ENCODE measurements around the gene TRIM17.

TRIM17 gene

DNA sequence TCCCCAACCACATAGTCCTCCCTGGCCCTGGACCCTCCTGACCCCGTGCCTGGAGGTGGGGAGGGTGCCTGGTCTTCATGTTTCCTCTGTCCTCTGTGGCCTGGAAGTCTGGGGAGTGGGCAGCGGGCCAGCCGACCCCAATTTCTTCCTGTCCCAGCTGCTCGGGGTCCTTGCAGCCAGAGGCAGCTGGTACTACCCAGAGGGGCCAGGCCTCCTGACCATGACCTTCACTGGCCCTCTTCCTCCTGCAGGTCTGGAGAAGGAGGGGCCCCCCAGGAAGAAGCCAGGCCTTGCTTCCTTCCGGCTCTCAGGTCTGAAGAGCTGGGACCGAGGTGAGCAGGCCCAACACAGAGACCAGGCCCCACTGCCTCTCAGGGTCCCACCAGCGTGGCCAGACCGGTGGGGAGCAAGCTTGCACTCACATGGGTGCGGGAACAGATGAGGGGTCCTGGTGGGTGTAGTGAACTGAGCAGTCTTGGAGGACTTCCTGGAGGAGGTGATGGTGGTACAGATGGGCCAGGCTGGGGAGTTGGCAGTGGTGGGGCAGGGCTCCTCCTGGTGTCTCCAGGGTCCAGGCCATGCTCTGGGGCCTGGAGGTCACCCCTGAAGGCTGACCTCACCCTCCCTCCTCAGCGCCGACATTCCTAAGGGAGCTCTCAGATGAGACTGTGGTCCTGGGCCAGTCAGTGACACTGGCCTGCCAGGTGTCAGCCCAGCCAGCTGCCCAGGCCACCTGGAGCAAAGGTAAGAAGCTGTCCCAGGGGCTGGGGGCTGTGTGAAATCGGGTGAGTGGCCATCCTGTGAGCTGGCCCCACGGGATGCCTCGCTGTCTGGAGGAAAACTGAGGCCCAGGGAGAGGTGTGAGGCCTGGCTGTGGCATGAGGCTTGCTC is 42.7 kb downstream of the TRIM17 start:
- no peak for ATAC-seq (replicated peaks)

DNA sequence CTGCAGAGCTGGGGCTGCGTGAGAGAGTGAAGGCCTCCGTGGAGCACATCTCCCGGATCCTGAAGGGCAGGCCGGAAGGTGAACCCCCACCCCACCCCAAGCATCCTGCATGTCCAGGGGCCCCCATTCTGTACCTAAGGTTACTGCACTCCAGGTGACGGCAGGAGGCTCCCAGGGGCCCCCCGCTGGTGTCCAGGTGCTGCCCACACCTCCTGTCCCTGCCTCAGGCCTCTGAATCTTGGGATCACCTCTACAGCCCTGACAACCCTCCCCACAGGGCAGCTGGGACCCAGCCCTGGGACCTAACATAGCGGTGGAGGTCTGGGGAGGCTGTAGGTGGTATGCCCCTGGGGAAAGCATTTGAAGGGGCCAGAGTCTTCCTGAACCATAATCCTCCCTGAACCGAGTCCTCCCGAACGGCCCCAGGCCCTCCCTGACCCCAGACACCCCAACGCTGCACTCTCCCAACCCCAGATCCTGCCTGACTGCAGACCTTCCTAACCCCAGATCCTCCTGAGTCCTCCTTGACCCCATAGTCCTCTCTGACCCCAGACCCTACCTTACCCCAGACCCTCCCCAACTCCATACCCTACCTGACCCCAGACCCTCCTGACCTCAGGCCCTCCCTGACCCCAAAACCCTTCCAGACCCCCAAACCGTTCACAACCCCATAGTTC is 43.5 kb downstream of the TRIM17 start:
- peaks cover 1 to 4% of the 10 kb centered on the region in 2 donors for H3K4me1 Mint-ChIP-seq (ENCODE audit: low read depth in 2 of 2)
- ATAC-seq (replicated peaks) (no peak), DNase-seq (no peak)

More for the DNA sequence above, 42.7 kb downstream of the TRIM17 start:
- no peaks in the 10 kb centered on the region for H3K36me3 Mint-ChIP-seq (ENCODE audit: insufficient read depth)
- no peak overlapping the region for H3K4me3 Mint-ChIP-seq
- no peaks in the 10 kb centered on the region for H3K9me3 Mint-ChIP-seq
- H3K27ac Mint-ChIP-seq = peak overlapping the region in 1 of 2 donors; percentile 35
- DNase-seq = no peak
- H3K27me3 Mint-ChIP-seq = peaks cover 5 to 27% of the 10 kb centered on the region in 2 donors
- H3K4me1 Mint-ChIP-seq (ENCODE audit: low read depth in 2 of 2) = peaks cover 3 to 4% of the 10 kb centered on the region in 2 donors

DNA sequence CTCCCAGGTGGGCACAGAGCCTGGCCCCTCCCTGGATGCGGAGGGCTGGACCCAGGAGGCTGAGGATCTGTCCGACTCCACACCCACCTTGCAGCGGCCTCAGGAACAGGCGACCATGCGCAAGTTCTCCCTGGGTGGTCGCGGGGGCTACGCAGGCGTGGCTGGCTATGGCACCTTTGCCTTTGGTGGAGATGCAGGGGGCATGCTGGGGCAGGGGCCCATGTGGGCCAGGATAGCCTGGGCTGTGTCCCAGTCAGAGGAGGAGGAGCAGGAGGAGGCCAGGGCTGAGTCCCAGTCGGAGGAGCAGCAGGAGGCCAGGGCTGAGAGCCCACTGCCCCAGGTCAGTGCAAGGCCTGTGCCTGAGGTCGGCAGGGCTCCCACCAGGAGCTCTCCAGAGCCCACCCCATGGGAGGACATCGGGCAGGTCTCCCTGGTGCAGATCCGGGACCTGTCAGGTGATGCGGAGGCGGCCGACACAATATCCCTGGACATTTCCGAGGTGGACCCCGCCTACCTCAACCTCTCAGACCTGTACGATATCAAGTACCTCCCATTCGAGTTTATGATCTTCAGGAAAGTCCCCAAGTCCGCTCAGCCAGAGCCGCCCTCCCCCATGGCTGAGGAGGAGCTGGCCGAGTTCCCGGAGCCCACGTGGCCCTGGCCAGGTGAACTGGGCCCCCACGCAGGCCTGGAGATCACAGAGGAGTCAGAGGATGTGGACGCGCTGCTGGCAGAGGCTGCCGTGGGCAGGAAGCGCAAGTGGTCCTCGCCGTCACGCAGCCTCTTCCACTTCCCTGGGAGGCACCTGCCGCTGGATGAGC is 44.3 kb downstream of the TRIM17 start:
- DNase-seq (no peak), ATAC-seq (replicated peaks) (no peak)
- Mint-ChIP-seq H3K9me3 (no peaks in the 10 kb centered on the region), H3K27me3 (peaks cover 0 to 21% of the 10 kb centered on the region in 2 donors), H3K36me3 (ENCODE audit: insufficient read depth) (no peaks in the 10 kb centered on the region), H3K4me3 (no peak overlapping the region), H3K4me1 (ENCODE audit: low read depth in 2 of 2) (peaks cover 1 to 4% of the 10 kb centered on the region in 2 donors), H3K27ac (no peak overlapping the region)

More for the DNA sequence above, 43.5 kb downstream of the TRIM17 start:
- Mint-ChIP-seq H3K9me3 (no peaks in the 10 kb centered on the region), H3K36me3 (ENCODE audit: insufficient read depth) (no peaks in the 10 kb centered on the region), H3K27me3 (peaks cover 0 to 26% of the 10 kb centered on the region in 2 donors), H3K4me3 (no peak overlapping the region), H3K27ac (no peak overlapping the region)

DNA sequence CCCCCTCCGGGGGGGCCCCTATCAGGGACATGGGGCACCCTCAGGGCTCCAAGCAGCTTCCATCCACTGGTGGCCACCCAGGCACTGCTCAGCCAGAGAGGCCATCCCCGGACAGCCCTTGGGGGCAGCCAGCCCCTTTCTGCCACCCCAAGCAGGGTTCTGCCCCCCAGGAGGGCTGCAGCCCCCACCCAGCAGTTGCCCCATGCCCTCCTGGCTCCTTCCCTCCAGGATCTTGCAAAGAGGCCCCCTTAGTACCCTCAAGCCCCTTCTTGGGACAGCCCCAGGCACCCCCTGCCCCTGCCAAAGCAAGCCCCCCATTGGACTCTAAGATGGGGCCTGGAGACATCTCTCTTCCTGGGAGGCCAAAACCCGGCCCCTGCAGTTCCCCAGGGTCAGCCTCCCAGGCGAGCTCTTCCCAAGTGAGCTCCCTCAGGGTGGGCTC is 44.9 kb downstream of the TRIM17 start:
- H3K27me3 Mint-ChIP-seq = peaks cover 0 to 20% of the 10 kb centered on the region in 2 donors
- ATAC-seq (replicated peaks) (no peak), DNase-seq (no peak)
- H3K9me3 Mint-ChIP-seq = no peaks in the 10 kb centered on the region
- peaks cover 1 to 4% of the 10 kb centered on the region in 2 donors for H3K4me1 Mint-ChIP-seq (ENCODE audit: low read depth in 2 of 2)
- H3K36me3 Mint-ChIP-seq (ENCODE audit: insufficient read depth) = no peaks in the 10 kb centered on the region
- H3K4me3 Mint-ChIP-seq = no peak overlapping the region
- no peak overlapping the region for H3K27ac Mint-ChIP-seq

DNA sequence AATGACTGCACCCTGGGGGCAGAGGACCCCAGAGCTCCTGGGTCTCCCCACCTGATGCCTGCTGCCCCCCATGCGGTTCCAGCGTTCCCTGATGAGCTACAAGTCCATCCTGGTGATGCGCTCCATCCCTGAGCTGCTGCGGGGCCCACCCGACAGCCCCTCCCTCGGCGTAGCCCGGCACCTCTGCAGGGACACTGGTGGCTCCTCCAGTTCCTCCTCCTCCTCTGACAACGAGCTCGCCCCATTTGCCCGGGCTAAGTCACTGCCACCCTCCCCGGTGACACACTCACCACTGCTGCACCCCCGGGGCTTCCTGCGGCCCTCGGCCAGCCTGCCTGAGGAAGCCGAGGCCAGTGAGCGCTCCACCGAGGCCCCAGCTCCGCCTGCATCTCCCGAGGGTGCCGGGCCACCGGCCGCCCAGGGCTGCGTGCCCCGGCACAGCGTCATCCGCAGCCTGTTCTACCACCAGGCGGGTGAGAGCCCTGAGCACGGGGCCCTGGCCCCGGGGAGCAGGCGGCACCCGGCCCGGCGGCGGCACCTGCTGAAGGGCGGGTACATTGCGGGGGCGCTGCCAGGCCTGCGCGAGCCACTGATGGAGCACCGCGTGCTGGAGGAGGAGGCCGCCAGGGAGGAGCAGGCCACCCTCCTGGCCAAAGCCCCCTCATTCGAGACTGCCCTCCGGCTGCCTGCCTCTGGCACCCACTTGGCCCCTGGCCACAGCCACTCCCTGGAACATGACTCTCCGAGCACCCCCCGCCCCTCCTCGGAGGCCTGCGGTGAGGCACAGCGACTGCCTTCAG is 45.5 kb downstream of the TRIM17 start:
- ATAC-seq (replicated peaks) = no peak
- no peaks in the 10 kb centered on the region for H3K9me3 Mint-ChIP-seq
- H3K27ac Mint-ChIP-seq = no peak overlapping the region
- H3K4me1 Mint-ChIP-seq (ENCODE audit: low read depth in 2 of 2) = peaks cover 1 to 4% of the 10 kb centered on the region in 2 donors
- H3K36me3 Mint-ChIP-seq (ENCODE audit: insufficient read depth) = no peaks in the 10 kb centered on the region
- no peak for DNase-seq
- peaks cover 0 to 20% of the 10 kb centered on the region in 2 donors for H3K27me3 Mint-ChIP-seq
- no peak overlapping the region for H3K4me3 Mint-ChIP-seq

DNA sequence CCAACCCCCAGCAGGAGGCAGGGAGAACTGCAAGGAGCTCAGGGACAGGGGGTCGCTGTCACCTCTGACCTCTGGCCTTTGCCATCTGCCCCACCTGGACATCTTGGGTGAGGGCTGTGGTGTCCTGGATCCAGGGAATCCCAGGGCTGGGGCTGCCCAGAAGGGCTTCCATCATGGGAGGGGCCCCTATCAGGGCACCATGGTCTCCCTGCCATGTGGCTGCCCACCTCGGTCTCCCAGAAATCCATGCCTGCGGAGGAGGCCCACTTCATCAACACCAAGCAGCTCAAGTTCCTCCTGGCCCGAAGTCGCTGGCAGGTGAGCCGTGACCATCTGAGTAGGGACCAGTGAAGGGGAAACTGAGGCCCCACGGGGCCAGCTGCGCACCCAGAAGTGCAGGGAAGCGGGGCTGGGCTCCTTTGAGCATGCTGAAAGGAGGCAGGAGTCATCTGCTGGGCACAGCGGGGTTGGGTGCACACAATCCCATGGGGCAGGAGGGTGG is 46.2 kb downstream of the TRIM17 start:
- Mint-ChIP-seq H3K4me1 (ENCODE audit: low read depth in 2 of 2) (peaks cover 1 to 4% of the 10 kb centered on the region in 2 donors), H3K4me3 (no peak overlapping the region), H3K9me3 (no peaks in the 10 kb centered on the region), H3K27me3 (peaks cover 0 to 20% of the 10 kb centered on the region in 2 donors), H3K36me3 (ENCODE audit: insufficient read depth) (no peaks in the 10 kb centered on the region), H3K27ac (no peak overlapping the region)
- DNase-seq = no peak
- ATAC-seq (replicated peaks) = no peak

DNA sequence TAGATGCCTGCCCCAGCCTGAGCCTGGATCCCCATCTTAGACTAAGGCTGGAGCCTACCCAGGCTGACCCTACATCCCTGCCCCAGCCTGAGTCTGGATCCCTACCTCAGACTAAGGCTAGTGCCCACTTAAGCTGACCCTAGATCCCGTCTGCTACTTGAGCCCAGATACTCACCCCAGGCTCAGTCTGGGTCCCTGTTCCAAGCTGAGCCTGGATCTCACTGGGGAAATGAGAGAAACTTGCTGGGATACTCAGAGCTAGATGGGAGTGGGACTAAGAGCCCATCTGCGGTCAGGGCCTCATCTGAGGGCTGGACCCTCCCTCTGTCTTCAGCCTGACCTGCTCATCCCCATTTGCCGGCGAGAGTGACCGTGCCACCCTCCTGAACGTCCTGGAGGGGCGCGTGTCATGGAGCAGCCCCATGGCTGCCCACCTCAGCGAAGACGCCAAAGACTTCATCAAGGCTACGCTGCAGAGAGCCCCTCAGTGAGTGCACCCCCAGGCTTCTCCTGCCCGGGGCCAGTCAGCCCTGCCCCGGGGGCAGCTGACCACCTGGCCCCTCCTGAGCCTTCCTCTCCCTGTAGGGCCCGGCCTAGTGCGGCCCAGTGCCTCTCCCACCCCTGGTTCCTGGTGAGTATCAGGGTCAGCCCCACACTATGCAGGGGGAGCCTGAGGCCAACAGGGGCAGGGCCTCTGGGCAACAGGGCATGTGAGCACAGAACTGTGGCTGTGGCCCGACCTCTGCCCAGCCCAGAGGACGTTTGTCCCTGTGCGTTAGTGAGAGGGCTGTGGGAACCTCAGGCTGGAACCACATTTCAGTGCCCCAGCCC is 46.8 kb downstream of the TRIM17 start:
- Mint-ChIP-seq H3K27ac (no peak overlapping the region), H3K9me3 (no peaks in the 10 kb centered on the region), H3K4me3 (no peak overlapping the region), H3K36me3 (ENCODE audit: insufficient read depth) (no peaks in the 10 kb centered on the region), H3K4me1 (ENCODE audit: low read depth in 2 of 2) (peaks cover 1 to 4% of the 10 kb centered on the region in 2 donors), H3K27me3 (peaks cover 0 to 20% of the 10 kb centered on the region in 2 donors)
- no peak for DNase-seq
- no peak for ATAC-seq (replicated peaks)

DNA sequence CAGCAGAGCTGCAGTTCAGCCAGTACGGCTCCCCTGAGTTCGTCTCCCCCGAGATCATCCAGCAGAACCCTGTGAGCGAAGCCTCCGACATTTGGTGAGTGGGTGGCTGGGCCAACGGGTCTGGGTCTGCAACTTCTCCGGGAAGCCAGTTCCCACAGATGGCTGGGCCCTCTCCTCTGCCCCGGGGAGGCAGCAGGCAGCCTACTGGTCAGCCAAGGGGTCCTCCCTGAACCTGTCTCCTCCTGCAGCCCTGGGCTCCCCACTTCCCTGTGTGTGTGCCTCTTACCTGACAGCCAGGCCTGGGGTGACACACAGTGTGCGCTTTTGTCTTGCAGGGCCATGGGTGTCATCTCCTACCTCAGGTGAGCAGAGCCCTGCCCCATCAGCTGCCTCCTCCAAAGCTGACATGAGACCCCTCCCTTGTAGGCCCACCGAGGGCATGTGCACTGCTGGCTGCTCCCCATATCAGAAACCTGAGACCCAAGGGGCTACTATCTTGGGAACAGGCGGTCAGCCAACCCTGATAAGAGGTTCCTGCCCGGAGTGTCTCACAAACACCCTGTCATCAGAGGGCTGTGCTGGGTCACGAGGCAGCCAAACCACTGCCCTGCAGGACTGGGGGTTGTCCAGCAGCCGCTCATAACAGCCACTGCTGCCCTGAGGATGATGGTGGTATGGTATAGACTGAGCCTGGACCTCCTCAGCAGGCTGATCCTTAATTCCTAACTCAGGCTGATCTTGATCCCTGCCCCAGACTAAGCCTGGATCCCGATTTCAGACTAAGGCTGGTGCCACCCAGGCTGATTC is 47.7 kb downstream of the TRIM17 start:
- H3K4me1 Mint-ChIP-seq (ENCODE audit: low read depth in 2 of 2) = peaks cover 1 to 4% of the 10 kb centered on the region in 2 donors
- no peaks in the 10 kb centered on the region for H3K36me3 Mint-ChIP-seq (ENCODE audit: insufficient read depth)
- H3K27me3 Mint-ChIP-seq = peaks cover 0 to 19% of the 10 kb centered on the region in 2 donors
- DNase-seq (no peak), ATAC-seq (replicated peaks) (no peak)
- no peaks in the 10 kb centered on the region for H3K9me3 Mint-ChIP-seq
- no peak overlapping the region for H3K27ac Mint-ChIP-seq
- no peak overlapping the region for H3K4me3 Mint-ChIP-seq

DNA sequence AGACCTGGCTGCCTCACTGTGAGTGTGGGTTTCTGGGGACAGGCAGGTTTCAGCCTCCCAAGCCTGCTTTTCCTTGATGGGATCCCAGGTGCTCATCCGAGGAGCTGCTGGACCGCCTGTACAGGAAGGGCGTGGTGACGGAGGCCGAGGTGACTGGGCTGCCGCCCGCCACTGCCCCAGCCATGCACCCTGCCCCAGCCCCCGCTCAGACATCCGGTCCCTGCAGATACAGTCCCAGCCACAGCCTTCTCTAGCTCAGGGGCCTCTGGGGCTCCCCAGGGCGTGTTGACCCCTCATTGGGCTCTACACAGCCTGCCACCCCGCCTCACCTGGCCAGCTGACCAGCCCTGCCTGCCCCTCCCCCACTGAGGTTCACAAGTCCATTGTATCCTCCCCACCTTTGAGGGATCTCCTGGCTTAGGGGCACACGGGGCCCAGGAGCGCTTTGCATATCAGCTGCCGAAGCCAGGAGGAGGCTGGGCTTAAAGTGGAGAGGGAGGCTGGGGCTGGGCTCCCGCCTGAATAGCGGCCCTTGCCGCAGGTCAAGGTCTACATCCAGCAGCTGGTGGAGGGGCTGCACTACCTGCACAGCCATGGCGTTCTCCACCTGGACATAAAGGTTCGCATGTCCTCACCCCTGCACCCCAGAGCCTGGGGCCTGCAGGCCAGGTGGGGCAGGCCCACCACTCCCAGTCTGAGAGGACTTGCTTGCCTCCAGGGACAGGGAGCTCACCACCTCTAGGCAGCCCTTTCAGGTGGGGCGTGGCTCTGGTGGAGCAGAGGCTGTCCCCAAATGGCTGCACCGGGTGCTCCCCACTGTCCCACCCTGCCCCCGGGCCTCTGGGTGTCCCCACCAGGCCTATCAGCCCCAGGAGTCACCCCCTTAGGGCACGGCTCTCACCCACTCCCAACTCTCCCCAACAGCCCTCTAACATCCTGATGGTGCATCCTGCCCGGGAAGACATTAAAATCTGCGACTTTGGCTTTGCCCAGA is 48.6 kb downstream of the TRIM17 start:
- DNase-seq = no peak

DNA sequence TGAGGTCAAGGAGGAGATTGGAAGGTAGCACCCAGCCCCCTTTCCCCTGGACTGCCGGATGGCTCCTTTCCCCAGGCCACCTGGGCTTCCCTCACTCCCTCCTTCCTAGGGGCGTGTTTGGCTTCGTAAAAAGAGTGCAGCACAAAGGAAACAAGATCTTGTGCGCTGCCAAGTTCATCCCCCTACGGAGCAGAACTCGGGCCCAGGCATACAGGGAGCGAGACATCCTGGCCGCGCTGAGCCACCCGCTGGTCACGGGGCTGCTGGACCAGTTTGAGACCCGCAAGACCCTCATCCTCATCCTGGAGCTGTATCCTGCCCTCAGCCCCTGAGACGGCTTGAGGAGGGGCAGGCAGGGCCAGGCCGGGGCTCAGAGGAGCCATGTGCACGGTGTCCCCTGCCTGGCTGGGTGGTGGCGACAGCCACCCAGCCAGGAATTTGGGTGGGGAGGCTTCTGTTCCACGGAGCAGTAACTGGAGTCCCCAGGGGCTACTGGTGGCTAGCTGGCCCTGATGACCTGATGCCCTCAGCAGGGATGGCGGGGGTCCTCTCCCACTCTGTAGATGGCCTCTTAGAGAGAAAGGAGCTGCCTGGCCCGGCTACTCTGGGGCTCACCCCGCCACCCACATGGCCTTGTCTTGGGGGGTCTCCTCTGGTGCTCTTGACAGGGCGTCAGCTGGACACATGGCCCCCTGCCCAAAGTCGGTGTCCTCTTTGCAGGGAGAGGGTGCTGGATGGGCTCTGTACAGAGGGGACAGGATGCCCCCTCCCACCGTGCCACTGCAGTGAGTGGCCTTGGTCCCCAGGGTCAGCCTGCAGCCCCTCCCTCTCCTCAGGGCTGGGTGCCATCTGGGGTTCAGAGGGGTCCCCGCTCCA is 49.6 kb downstream of the TRIM17 start:
- DNase-seq (no peak), ATAC-seq (replicated peaks) (no peak)
- peaks cover 0 to 4% of the 10 kb centered on the region in 2 donors for H3K4me1 Mint-ChIP-seq (ENCODE audit: low read depth in 2 of 2)
- peaks cover 0 to 7% of the 10 kb centered on the region in 2 donors for H3K27me3 Mint-ChIP-seq
- H3K36me3 Mint-ChIP-seq (ENCODE audit: insufficient read depth) = no peaks in the 10 kb centered on the region
- no peak overlapping the region for H3K4me3 Mint-ChIP-seq
- H3K9me3 Mint-ChIP-seq = no peaks in the 10 kb centered on the region
- no peak overlapping the region for H3K27ac Mint-ChIP-seq

More for the DNA sequence above, 48.6 kb downstream of the TRIM17 start:
- Mint-ChIP-seq H3K36me3 (ENCODE audit: insufficient read depth) (no peaks in the 10 kb centered on the region), H3K27ac (peak overlapping the region in 1 of 2 donors; percentile 52), H3K9me3 (no peaks in the 10 kb centered on the region), H3K4me1 (ENCODE audit: low read depth in 2 of 2) (peaks cover 0 to 4% of the 10 kb centered on the region in 2 donors), H3K27me3 (peaks cover 0 to 10% of the 10 kb centered on the region in 2 donors), H3K4me3 (no peak overlapping the region)
- no peak for ATAC-seq (replicated peaks)
